HepG2 (cell line): ENCODE measurements around the gene SDC4. TPM values are rescaled to one million over a fixed set of nuclear protein-coding genes. Genes with fewer than 3 reads are reported as not detected.
A peak's percentile ranks its signal among the peaks of the same experiment; 100 is the strongest.

Source experiments
- AHR ChIP-seq: IDR thresholded peaks from 2 replicates; pipeline ENCODE4 v1.6.1; 2018; ENCODE audit warnings: missing genetic modification reagents, missing compliant biosample characterization
- CHD2 ChIP-seq: IDR thresholded peaks from 2 replicates; pipeline ENCODE4 v1.6.1; 2011; ENCODE audit warnings: low read depth, low read length, improper control_type of control experiment
- KAT7 ChIP-seq: IDR thresholded peaks from 2 replicates; pipeline ENCODE4 v1.6.1; 2018; ENCODE audit warnings: borderline replicate concordance, missing compliant biosample characterization
- MIER2 ChIP-seq: IDR thresholded peaks from 2 replicates; pipeline ENCODE4 v1.6.1; 2016; ENCODE audit warnings: missing biosample characterization, missing genetic modification reagents
- PCBP2 ChIP-seq: fragments of 200-400 bp; formaldehyde crosslinking; optimal IDR thresholded peaks from 2 replicates; pipeline ENCODE3; 2018; ENCODE audit warnings: low read length, low read depth; ENCODE audit not compliant: poor library complexity, severe bottlenecking
- SIN3B ChIP-seq: fragments of 150-350 bp; IDR thresholded peaks from 2 replicates; pipeline ENCODE4 v1.6.1; 2014; ENCODE audit warnings: low read length
- SP140L ChIP-seq: sonication (generic); formaldehyde crosslinking; IDR thresholded peaks from 2 replicates; pipeline ENCODE4 v1.4.0; 2020; ENCODE audit warnings: missing genetic modification reagents, borderline replicate concordance
- STAT5B ChIP-seq: sonication (generic); formaldehyde crosslinking; IDR thresholded peaks from 2 replicates; pipeline ENCODE4 v1.4.0; 2020; ENCODE audit warnings: missing genetic modification reagents
- ZNF567 ChIP-seq: sonication (generic); formaldehyde crosslinking; IDR thresholded peaks from 2 replicates; pipeline ENCODE4 v1.8.1; 2023; ENCODE audit warnings: mild to moderate bottlenecking, missing genetic modification reagents, borderline replicate concordance
- ZNF629 ChIP-seq: sonication (generic); formaldehyde crosslinking; conservative IDR thresholded peaks from 2 replicates; pipeline ENCODE4 v1.5.0; 2020; ENCODE audit warnings: missing genetic modification reagents
- ZNF879 ChIP-seq: sonication (generic); formaldehyde crosslinking; IDR thresholded peaks from 2 replicates; pipeline ENCODE4 v1.8.1; 2023; ENCODE audit warnings: missing genetic modification reagents
- ZSCAN12 ChIP-seq: sonication (generic); formaldehyde crosslinking; IDR thresholded peaks from 2 replicates; pipeline ENCODE4 v1.9.0; 2021; ENCODE audit warnings: mild to moderate bottlenecking, missing genetic modification reagents
- polyA plus RNA-seq, 8 experiments: library from polyadenylated mRNA; depleted of rRNA in 3 of 8; stranded (reverse) in 7 of 8; unstranded in 1 of 8; fragments of >200 nt; fragmentation: Illumina TruSeq in 4 of 8; extraction: Trizol in 4 of 8; gene quantifications; 2 replicates each; pipeline versions ENCODE4 v1.2.1 to v1.2.3, GENCODE V29; 2011 to 2016; ENCODE audit warnings: low read depth in 4 of 8, missing spikeins in 1 of 8, mixed read lengths in 1 of 8; ENCODE audit not compliant: insufficient read depth in 1 of 8
- total RNA-seq, 5 experiments: library from RNA; depleted of rRNA; stranded (reverse); fragments of >200 nt; fragmentation: Illumina TruSeq; extraction: Trizol; gene quantifications; 2 replicates each; pipeline ENCODE4 v1.2.3, GENCODE V29; 2016; ENCODE audit warnings: low read depth in 1 of 5
- TF ChIP-seq, protein P1 (sequence below): sonication (generic); formaldehyde crosslinking; IDR thresholded peaks from 2 replicates; pipeline ENCODE4 v1.4.0; 2020; ENCODE audit warnings: mild to moderate bottlenecking, missing genetic modification reagents
- TF ChIP-seq, protein P2 (sequence below): sonication (generic); formaldehyde crosslinking; IDR thresholded peaks from 2 replicates; pipeline ENCODE4 v1.8.1; 2023; ENCODE audit warnings: mild to moderate bottlenecking, moderate library complexity, missing genetic modification reagents
- TF ChIP-seq, protein P3 (sequence below): sonication (generic); formaldehyde crosslinking; IDR thresholded peaks from 2 replicates; pipeline ENCODE4 v1.4.0; 2020; ENCODE audit warnings: missing genetic modification reagents

The SDC4 gene
- total and polyA plus RNA-seq, 2 of the 13 experiments (the other 11 are each of a cell fraction or from before 2014, with no cell fraction given): 49.0 to 65.1 TPM

DNA sequence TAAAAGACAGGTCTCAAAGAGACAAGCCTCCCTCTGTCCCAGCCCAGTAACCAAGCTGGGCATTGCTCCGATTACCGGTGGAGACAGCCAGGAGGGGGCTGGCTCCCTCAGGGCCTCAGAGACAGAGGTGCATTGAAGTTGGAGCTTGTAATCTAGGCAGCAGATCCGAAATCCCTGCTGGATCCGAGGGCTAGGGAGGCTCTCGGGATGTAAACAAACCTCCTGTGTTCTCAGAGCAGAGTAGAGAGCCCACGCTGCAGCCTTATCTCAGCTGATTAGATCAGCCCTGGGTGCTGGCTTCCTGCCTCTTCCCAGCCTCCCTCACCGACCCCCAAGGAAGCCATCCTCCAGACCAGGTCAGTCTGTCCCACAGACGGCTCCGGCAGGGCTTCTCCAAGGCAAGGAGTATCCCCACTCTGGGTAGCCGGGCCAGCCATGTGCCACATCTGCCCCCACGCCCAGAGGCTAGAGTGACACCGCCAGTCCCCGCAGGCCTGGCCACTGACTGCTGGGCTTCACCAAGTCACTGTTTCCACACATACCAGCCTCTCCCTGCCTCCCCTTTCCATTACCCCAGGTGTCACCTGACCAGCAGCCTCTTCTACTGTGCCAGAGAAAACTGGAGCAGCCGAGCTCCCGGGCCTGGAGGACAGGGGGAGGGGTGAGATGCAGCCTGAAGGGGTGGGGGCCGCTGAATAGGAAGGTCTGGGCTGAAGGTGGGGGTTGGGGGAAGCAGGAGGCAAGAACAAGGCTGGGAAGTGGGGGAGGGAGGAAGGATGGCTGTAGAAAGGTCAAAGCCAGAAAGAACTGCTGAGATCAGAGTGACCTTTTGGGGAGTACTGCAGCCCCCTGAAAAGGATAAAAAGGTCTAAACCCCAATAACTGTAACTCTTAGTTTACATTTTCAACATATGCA is 6.0 kb downstream of the SDC4 start (continued):
- TF ChIP-seq, protein P1, sequence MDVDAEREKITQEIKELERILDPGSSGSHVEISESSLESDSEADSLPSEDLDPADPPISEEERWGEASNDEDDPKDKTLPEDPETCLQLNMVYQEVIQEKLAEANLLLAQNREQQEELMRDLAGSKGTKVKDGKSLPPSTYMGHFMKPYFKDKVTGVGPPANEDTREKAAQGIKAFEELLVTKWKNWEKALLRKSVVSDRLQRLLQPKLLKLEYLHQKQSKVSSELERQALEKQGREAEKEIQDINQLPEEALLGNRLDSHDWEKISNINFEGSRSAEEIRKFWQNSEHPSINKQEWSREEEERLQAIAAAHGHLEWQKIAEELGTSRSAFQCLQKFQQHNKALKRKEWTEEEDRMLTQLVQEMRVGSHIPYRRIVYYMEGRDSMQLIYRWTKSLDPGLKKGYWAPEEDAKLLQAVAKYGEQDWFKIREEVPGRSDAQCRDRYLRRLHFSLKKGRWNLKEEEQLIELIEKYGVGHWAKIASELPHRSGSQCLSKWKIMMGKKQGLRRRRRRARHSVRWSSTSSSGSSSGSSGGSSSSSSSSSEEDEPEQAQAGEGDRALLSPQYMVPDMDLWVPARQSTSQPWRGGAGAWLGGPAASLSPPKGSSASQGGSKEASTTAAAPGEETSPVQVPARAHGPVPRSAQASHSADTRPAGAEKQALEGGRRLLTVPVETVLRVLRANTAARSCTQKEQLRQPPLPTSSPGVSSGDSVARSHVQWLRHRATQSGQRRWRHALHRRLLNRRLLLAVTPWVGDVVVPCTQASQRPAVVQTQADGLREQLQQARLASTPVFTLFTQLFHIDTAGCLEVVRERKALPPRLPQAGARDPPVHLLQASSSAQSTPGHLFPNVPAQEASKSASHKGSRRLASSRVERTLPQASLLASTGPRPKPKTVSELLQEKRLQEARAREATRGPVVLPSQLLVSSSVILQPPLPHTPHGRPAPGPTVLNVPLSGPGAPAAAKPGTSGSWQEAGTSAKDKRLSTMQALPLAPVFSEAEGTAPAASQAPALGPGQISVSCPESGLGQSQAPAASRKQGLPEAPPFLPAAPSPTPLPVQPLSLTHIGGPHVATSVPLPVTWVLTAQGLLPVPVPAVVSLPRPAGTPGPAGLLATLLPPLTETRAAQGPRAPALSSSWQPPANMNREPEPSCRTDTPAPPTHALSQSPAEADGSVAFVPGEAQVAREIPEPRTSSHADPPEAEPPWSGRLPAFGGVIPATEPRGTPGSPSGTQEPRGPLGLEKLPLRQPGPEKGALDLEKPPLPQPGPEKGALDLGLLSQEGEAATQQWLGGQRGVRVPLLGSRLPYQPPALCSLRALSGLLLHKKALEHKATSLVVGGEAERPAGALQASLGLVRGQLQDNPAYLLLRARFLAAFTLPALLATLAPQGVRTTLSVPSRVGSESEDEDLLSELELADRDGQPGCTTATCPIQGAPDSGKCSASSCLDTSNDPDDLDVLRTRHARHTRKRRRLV (CRISPR knock-in tag): 0 out of 2 replicates have a peak, but pooled peaks have one; percentile 52
- TF ChIP-seq AHR (peak; percentile 82; the same call in 1 of the 2 replicates), SP140L (no peak), ZNF629 (CRISPR knock-in tag) (peak; percentile 95), MIER2 (CRISPR knock-in tag) (no peak), ZNF567 (CRISPR knock-in tag) (peak; percentile 50; the same call in 1 of the 2 replicates), CHD2 (0 out of 2 replicates have a peak, but pooled peaks have one; percentile 27), STAT5B (CRISPR knock-in tag) (no peak), ZSCAN12 (CRISPR knock-in tag) (0 out of 2 replicates have a peak, but pooled peaks have one; percentile 25), PCBP2 (no peak), KAT7 (CRISPR knock-in tag) (no peak), SIN3B (no peak), ZNF879 (CRISPR knock-in tag) (no peak)
- TF ChIP-seq, protein P2, sequence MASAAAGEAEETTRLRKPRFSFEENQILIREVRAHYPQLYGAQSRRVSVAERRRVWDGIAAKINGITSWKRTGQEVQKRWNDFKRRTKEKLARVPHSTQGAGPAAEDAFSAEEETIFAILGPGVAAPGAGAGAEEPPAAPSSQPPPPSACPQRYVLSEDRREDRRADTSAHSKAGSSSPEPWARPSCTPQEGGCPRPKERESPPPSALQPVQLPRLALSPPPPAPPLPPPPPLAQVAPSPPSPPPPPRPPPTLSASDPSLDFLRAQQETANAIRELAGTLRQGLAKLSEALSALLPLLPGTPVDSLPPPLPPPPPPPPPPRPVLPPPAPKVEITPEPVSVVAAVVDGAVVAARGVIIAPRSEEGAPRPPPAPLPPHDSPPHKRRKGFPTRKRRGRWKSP (CRISPR knock-in tag): peak; percentile 66; the same call in 1 of the 2 replicates
- TF ChIP-seq, protein P3, sequence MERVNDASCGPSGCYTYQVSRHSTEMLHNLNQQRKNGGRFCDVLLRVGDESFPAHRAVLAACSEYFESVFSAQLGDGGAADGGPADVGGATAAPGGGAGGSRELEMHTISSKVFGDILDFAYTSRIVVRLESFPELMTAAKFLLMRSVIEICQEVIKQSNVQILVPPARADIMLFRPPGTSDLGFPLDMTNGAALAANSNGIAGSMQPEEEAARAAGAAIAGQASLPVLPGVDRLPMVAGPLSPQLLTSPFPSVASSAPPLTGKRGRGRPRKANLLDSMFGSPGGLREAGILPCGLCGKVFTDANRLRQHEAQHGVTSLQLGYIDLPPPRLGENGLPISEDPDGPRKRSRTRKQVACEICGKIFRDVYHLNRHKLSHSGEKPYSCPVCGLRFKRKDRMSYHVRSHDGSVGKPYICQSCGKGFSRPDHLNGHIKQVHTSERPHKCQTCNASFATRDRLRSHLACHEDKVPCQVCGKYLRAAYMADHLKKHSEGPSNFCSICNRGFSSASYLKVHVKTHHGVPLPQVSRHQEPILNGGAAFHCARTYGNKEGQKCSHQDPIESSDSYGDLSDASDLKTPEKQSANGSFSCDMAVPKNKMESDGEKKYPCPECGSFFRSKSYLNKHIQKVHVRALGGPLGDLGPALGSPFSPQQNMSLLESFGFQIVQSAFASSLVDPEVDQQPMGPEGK (CRISPR knock-in tag): peak; percentile 16; the same call in 1 of the 2 replicates
